Mesendoderm (in vitro differentiated cells): ENCODE results near the gene GALNT9.

Source experiments
- DNase-seq: peaks from one replicate; pipeline ENCODE4 v3.0.0; 2013
- H2AK5ac ChIP-seq: 2 replicates; pipeline ENCODE4 v1.6.1; 2013; ENCODE audit warnings: low read length, inconsistent platforms
- H2BK120ac ChIP-seq: 2 replicates; pipeline ENCODE4 v1.6.1; 2013; ENCODE audit warnings: low read depth, mild to moderate bottlenecking, low read length, moderate library complexity, mixed read lengths
- H2BK15ac ChIP-seq: replicated peaks from 2 replicates; pipeline ENCODE4 v1.6.1; 2013; ENCODE audit warnings: low read depth, mild to moderate bottlenecking, moderate library complexity
- H2BK5ac ChIP-seq: 2 replicates; pipeline ENCODE4 v1.6.1; 2013; ENCODE audit warnings: low read length, inconsistent platforms
- H3K18ac ChIP-seq: 2 replicates; pipeline ENCODE4 v1.6.1; 2013; ENCODE audit warnings: mild to moderate bottlenecking, low read length, mixed read lengths
- H3K23ac ChIP-seq: one replicate; pipeline ENCODE4 v1.6.1; 2013; ENCODE audit warnings: low read length
- H3K27ac ChIP-seq: 2 replicates; pipeline ENCODE4 v1.5.1; 2013; ENCODE audit warnings: low read depth, mild to moderate bottlenecking, inconsistent platforms, low read length, moderate library complexity
- H3K27me3 ChIP-seq: 2 replicates; pipeline ENCODE4 v1.6.1; 2013; ENCODE audit warnings: low read length, control low read depth, mild to moderate bottlenecking, inconsistent platforms; ENCODE audit not compliant: insufficient read depth, poor library complexity
- H3K36me3 ChIP-seq: 2 replicates; pipeline ENCODE4 v1.6.1; 2013; ENCODE audit warnings: low read length, inconsistent platforms; ENCODE audit not compliant: control insufficient read depth, insufficient read depth
- H3K4ac ChIP-seq: one replicate; pipeline ENCODE4 v1.6.1; 2013; ENCODE audit warnings: low read depth, mild to moderate bottlenecking, low read length, moderate library complexity
- H3K4me1 ChIP-seq: 2 replicates; pipeline ENCODE4 v1.6.1; 2013; ENCODE audit warnings: low read depth, low read length, inconsistent platforms; ENCODE audit not compliant: control insufficient read depth
- H3K4me2 ChIP-seq: 2 replicates; pipeline ENCODE4 v1.6.1; 2013; ENCODE audit warnings: low read length
- H3K4me3 ChIP-seq: 2 replicates; pipeline ENCODE4 v1.5.1; 2013; ENCODE audit warnings: mild to moderate bottlenecking, low read length
- H3K56ac ChIP-seq: one replicate; pipeline ENCODE4 v1.6.1; 2013; ENCODE audit warnings: low read length
- H3K79me1 ChIP-seq: 2 replicates; pipeline ENCODE4 v1.6.1; 2013; ENCODE audit warnings: low read length, inconsistent platforms
- H3K79me2 ChIP-seq: 2 replicates; pipeline ENCODE4 v1.6.1; 2013; ENCODE audit warnings: mild to moderate bottlenecking, low read length; ENCODE audit not compliant: control insufficient read depth, insufficient read depth
- H3K9ac ChIP-seq: 2 replicates; pipeline ENCODE4 v1.6.1; 2013; ENCODE audit warnings: low read length, inconsistent platforms
- H4K5ac ChIP-seq: one replicate; pipeline ENCODE4 v1.6.1; 2013; ENCODE audit warnings: low read length
- H4K8ac ChIP-seq: one replicate; pipeline ENCODE4 v1.6.1; 2013; ENCODE audit warnings: low read depth, mild to moderate bottlenecking, control low read depth, low read length, moderate library complexity
- WGBS: extraction: QIAGEN DNeasy Blood & Tissue Kit; methylation state at CpG from one replicate; pipeline ENCODE4 v1.1.7; 2013; ENCODE audit warnings: low lambda C conversion rate, missing lambda C conversion rate; ENCODE audit not compliant: insufficient coverage; ENCODE audit errors: extremely low coverage; 5-methylcytosine and 5-hydroxymethylcytosine counted together

Gene GALNT9

GRCh38 chr12:132374612-132375445, 45.4 kb upstream of the GALNT9 start:
- WGBS, result no CpG with 5 or more reads among the region's 28 CpGs
- Histone ChIP-seq H3K56ac (no peak overlapping the region), H3K4ac (no peak overlapping the region), H3K4me2 (no peak overlapping the region), H3K23ac (no peak overlapping the region), H3K79me2 (no peaks in the 10 kb centered on the region), H2BK5ac (no peak overlapping the region), H3K27ac (no peak overlapping the region), H2BK120ac (no peak overlapping the region), H3K4me3 (no peak overlapping the region), H3K36me3 (no peaks in the 10 kb centered on the region), H2BK15ac (no peak overlapping the region), H3K9ac (no peak overlapping the region), H3K18ac (no peak overlapping the region), H4K8ac (no peak overlapping the region), H4K5ac (no peak overlapping the region), H2AK5ac (no peak overlapping the region), H3K4me1 (no peaks in the 10 kb centered on the region), H3K27me3 (peaks cover 33% of the 10 kb centered on the region), H3K79me1 (no peaks in the 10 kb centered on the region)
- DNase-seq, result no peak

- H2BK120ac ChIP-seq, result no peak overlapping the region
- H3K27me3 ChIP-seq, result peaks cover 28% of the 10 kb centered on the region
- no peak overlapping the region for H3K4ac ChIP-seq
- no peak overlapping the region for H3K18ac ChIP-seq
- peak; percentile 45 for DNase-seq
- H3K56ac ChIP-seq, result no peak overlapping the region
- no peak overlapping the region for H3K9ac ChIP-seq
- H4K5ac ChIP-seq, result no peak overlapping the region
- H3K4me3 ChIP-seq, result no peak overlapping the region
- H4K8ac ChIP-seq, result no peak overlapping the region
- H3K23ac ChIP-seq, result no peak overlapping the region
- WGBS, result no CpG with 5 or more reads among the region's 28 CpGs
- no peak overlapping the region for H2BK5ac ChIP-seq
- no peak overlapping the region for H2BK15ac ChIP-seq
- no peaks in the 10 kb centered on the region for H3K79me2 ChIP-seq
- H2AK5ac ChIP-seq, result no peak overlapping the region
- H3K27ac ChIP-seq, result no peak overlapping the region
- H3K79me1 ChIP-seq, result no peaks in the 10 kb centered on the region
- H3K4me1 ChIP-seq, result no peaks in the 10 kb centered on the region
- H3K36me3 ChIP-seq, result no peaks in the 10 kb centered on the region
- no peak overlapping the region for H3K4me2 ChIP-seq
These were observed 44.7 kb upstream of the GALNT9 start for GRCh38 chr12:132373901-132374611.

GRCh38 chr12:132367852-132368251, 38.5 kb upstream of the GALNT9 start:
- no peak overlapping the region for H2BK5ac ChIP-seq
- no peaks in the 10 kb centered on the region for H3K79me1 ChIP-seq
- DNase-seq, result no peak
- H3K79me2 ChIP-seq, result no peaks in the 10 kb centered on the region
- no CpG with 5 or more reads among the region's 18 CpGs for WGBS
- H2BK15ac ChIP-seq, result no peak overlapping the region
- H3K27me3 ChIP-seq, result peaks cover 4% of the 10 kb centered on the region
- no peaks in the 10 kb centered on the region for H3K36me3 ChIP-seq
- H3K4me1 ChIP-seq, result no peaks in the 10 kb centered on the region
- H3K9ac ChIP-seq, result no peak overlapping the region
- no peak overlapping the region for H3K18ac ChIP-seq
- H3K4me3 ChIP-seq, result no peak overlapping the region
- no peak overlapping the region for H2BK120ac ChIP-seq
- H2AK5ac ChIP-seq, result no peak overlapping the region
- no peak overlapping the region for H3K4ac ChIP-seq
- no peak overlapping the region for H3K23ac ChIP-seq
- no peak overlapping the region for H4K8ac ChIP-seq
- no peak overlapping the region for H3K4me2 ChIP-seq
- no peak overlapping the region for H3K56ac ChIP-seq
- no peak overlapping the region for H4K5ac ChIP-seq
- no peak overlapping the region for H3K27ac ChIP-seq

GRCh38 chr12:132367071-132367851, 37.9 kb upstream of the GALNT9 start:
- no peak overlapping the region for H3K56ac ChIP-seq
- H4K5ac ChIP-seq, result no peak overlapping the region
- H3K36me3 ChIP-seq, result no peaks in the 10 kb centered on the region
- H3K18ac ChIP-seq, result no peak overlapping the region
- H2BK5ac ChIP-seq, result no peak overlapping the region
- H2BK120ac ChIP-seq, result no peak overlapping the region
- no peaks in the 10 kb centered on the region for H3K4me1 ChIP-seq
- no peaks in the 10 kb centered on the region for H3K79me2 ChIP-seq
- H3K4ac ChIP-seq, result no peak overlapping the region
- H2AK5ac ChIP-seq, result no peak overlapping the region
- H3K27ac ChIP-seq, result no peak overlapping the region
- no CpG with 5 or more reads among the region's 31 CpGs for WGBS
- H3K9ac ChIP-seq, result no peak overlapping the region
- no peak for DNase-seq
- no peak overlapping the region for H4K8ac ChIP-seq
- H2BK15ac ChIP-seq, result no peak overlapping the region
- H3K23ac ChIP-seq, result no peak overlapping the region
- H3K4me3 ChIP-seq, result no peak overlapping the region
- H3K4me2 ChIP-seq, result no peak overlapping the region
- no peaks in the 10 kb centered on the region for H3K79me1 ChIP-seq
- peaks cover 4% of the 10 kb centered on the region for H3K27me3 ChIP-seq

- H3K4me3 ChIP-seq, result no peak overlapping the region
- H3K4me2 ChIP-seq, result no peak overlapping the region
- no peak overlapping the region for H2AK5ac ChIP-seq
- H3K18ac ChIP-seq, result no peak overlapping the region
- no CpG with 5 or more reads among the region's 17 CpGs for WGBS
- peaks cover 2% of the 10 kb centered on the region for H3K27me3 ChIP-seq
- H3K36me3 ChIP-seq, result no peaks in the 10 kb centered on the region
- no peak overlapping the region for H4K5ac ChIP-seq
- H3K56ac ChIP-seq, result no peak overlapping the region
- no peak overlapping the region for H3K27ac ChIP-seq
- no peak overlapping the region for H4K8ac ChIP-seq
- no peak overlapping the region for H2BK120ac ChIP-seq
- no peak overlapping the region for H3K9ac ChIP-seq
- H3K23ac ChIP-seq, result no peak overlapping the region
- no peak overlapping the region for H3K4ac ChIP-seq
- DNase-seq, result no peak
- H3K4me1 ChIP-seq, result no peaks in the 10 kb centered on the region
- no peak overlapping the region for H2BK15ac ChIP-seq
- no peaks in the 10 kb centered on the region for H3K79me1 ChIP-seq
- no peak overlapping the region for H2BK5ac ChIP-seq
- no peaks in the 10 kb centered on the region for H3K79me2 ChIP-seq
These were observed 37.0 kb upstream of the GALNT9 start for GRCh38 chr12:132366341-132366861.
